Measurements from ENCODE around the gene DUS2.

Gene DUS2

DNA sequence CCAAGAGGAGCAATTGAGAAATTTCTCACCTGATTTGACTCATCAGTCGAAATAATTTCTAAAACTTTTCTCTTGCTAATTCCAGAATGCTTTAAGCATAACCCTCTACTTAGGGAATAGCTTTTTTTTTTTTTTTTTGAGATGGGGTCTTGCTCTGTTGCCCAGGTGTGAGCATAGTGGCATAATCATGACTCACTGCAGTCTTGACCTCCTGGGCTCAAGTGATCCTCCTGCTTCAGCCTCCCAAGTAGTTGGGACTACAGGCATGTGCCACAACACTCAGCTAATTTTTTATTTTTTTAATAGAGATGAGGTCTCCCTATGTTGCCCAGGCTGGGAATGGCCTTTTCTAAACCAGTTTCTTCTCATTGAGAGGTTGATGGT lies 48.4 kb downstream of the DUS2 start:
- TF ChIP-seq, protein P1, sequence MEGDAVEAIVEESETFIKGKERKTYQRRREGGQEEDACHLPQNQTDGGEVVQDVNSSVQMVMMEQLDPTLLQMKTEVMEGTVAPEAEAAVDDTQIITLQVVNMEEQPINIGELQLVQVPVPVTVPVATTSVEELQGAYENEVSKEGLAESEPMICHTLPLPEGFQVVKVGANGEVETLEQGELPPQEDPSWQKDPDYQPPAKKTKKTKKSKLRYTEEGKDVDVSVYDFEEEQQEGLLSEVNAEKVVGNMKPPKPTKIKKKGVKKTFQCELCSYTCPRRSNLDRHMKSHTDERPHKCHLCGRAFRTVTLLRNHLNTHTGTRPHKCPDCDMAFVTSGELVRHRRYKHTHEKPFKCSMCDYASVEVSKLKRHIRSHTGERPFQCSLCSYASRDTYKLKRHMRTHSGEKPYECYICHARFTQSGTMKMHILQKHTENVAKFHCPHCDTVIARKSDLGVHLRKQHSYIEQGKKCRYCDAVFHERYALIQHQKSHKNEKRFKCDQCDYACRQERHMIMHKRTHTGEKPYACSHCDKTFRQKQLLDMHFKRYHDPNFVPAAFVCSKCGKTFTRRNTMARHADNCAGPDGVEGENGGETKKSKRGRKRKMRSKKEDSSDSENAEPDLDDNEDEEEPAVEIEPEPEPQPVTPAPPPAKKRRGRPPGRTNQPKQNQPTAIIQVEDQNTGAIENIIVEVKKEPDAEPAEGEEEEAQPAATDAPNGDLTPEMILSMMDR (IDR thresholded peaks at IDR 0.05; ENCODE audit: control insufficient read depth, extremely low read depth, insufficient read depth): no peak
- no peak overlapping the region for H3K4me3 ChIP-seq (ENCODE audit: low read depth, low read length)
- DNase-seq (ENCODE audit: low read depth): no peak

DNA sequence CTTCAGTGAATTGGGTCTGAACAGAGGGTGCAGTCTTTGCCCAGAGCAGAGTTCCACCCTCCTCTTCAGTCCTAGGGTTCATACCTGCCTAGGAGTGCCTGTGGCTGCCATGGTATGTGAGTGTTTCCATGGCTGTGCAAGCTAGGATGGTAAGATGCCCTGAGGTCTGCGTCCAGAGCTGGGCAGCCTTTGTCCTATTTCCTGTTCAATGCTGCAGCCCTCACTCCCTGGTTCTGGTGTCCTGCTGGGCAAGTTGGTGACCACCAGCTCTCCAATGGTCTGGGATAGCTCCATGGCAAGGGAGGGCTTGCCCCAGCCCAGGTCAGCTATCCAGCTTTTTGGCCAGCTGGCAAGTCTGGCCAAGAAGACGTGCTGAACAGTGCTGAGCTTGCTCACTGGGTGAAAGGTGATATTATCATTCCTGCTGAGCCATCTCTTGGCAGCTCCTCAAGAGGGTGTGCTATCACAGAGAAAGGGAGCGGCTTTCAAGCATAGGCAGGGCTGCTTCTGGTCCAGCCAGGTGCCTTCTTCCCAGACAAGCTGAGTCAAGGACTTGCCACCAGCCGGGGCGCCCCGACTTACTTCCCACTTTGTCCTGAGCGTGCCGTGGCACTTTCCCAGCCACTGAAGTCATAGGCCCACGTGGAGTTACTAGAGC lies 49.1 kb downstream of the DUS2 start:
- no peak overlapping the region for H3K4me3 ChIP-seq (ENCODE audit: low read depth, low read length)
- DNase-seq (ENCODE audit: low read depth): peak; percentile 93
- TF ChIP-seq, protein P1 (IDR thresholded peaks at IDR 0.05; ENCODE audit: control insufficient read depth, extremely low read depth, insufficient read depth): no peak

DNA sequence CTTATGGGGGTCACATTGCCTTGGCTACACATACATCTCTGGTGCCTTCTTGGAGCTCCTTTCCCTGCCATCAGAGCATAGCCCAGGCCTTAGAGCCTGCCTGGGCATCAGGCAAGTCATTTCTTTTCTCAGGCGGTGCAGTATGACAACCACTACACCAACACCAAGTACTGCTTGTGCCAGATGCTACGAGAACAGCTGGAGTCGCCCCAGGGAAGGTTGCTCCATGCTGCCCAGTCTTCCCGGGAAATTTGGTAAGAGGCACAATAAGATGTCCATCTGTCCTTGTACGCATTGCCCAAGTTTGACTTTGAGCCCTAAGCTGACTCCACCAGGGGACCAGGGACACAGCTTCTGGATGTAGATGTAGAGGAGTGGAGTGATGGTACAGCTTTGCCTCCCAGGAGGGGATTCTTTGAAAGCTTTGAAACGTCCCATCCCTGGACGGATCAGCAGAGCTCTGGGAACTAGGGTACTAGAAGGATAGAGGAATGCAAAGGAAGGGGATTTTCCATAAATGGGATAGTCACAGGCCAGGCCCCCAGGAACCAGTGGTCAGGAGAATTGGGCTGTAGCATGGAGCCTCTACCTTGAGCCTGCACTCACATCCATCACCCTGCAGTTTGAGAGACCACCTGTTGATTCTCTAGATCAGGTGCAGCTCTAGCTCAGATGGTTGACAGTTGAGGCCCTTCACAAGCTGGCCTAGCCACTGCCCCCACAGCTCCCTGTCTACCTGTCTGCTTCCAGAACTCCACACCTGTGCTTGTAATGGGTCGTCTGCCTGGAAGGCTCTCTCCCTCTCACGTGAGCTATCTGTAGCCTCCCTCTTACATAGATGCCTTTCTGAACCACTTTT lies 51.0 kb downstream of the DUS2 start:
- DNase-seq (ENCODE audit: low read depth): no peak
- H3K4me3 ChIP-seq (ENCODE audit: low read depth, low read length): no peak overlapping the region
- TF ChIP-seq, protein P1 (IDR thresholded peaks at IDR 0.05; ENCODE audit: control insufficient read depth, extremely low read depth, insufficient read depth): no peak

DNA sequence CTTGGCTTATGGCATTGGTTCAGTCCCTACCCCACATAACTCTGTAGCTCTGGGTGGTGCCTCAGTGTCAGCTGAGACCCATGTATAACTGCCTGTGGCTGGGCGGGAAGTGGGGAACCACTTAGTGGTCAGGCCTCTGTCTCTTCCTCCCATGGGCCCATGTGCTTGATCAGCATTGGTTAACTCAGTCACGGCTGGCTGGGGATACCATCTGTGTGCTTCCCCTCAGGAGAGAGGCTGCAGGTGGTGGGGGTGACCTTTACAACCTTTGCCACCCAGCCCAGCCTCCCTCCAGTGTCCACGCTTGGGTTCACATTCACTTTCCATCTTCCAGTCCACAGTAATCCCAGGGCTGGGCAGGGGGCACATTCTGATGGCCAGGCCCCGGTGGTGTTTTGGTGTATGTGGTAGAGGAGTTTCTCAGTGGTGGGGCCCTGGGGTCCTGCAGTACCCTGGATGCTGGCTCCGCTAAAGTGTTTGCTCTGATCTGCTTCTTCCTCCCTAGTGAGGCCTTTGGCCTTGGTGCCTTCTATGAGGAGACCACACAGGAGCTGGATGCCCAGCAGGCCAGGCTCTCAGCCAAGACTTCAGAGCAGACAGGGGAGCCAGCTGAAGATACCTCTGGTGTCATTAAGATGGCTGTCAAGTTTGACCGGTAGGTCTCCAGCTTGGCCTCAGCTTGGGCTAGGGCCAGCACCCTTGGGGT lies 51.9 kb downstream of the DUS2 start:
- H3K4me3 ChIP-seq (ENCODE audit: low read depth, low read length): no peak overlapping the region
- TF ChIP-seq, protein P1 (IDR thresholded peaks at IDR 0.05; ENCODE audit: control insufficient read depth, extremely low read depth, insufficient read depth): no peak
- no peak for DNase-seq (ENCODE audit: low read depth)

DNA sequence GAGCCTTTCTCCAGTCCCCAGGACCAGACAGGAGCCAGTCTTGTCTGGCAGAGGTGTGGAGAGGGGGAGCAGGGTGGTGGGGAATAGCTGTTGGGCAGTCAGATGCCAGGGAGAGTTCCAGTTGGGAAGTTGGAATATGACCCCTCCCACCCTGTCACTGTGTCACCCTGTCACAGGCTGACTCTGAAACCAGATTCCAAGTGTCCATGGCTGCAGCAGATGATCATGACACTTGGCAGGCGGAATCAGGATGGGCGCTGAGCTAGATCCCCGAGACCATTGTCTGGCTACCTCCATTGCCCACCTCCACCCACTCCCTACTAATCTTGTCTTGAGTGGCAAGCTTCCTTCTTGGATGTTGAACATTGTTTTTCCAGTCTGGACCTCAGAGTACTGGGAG lies 52.9 kb downstream of the DUS2 start:
- no peak for DNase-seq (ENCODE audit: low read depth)
- TF ChIP-seq, protein P1 (IDR thresholded peaks at IDR 0.05; ENCODE audit: control insufficient read depth, extremely low read depth, insufficient read depth): no peak

DNA sequence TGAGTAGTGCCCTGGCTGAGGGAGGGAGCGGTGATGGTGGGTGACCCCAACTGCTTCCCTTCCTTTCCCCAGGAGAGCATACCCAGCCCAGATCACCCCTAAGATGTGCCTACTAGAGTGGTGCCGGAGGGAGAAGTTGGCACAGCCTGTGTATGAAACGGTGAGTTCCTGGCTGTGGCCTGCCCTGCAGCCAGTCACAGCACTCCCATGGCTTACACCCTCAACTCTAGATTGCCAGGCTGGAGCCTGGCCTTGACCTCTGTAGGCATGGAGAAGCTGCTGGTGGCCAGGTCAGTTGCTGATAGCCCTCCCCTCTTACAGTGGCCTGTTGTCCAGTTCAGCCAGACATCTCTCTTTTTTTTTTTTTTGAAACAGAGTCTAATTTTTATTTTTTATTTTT lies 53.5 kb downstream of the DUS2 start:
- H3K4me3 ChIP-seq (ENCODE audit: low read depth, low read length): no peak overlapping the region
- DNase-seq (ENCODE audit: low read depth): no peak
- TF ChIP-seq, protein P1 (IDR thresholded peaks at IDR 0.05; ENCODE audit: control insufficient read depth, extremely low read depth, insufficient read depth): no peak

More for the DNA sequence above, 52.9 kb downstream of the DUS2 start:
- no peak overlapping the region for H3K4me3 ChIP-seq (ENCODE audit: low read depth, low read length)

Measured in LNCaP clone FGC (cell line).